HL-60/S4 treated with phorbol 12-myristate 13-acetate at 8.2 ng/mL for 4 days and 3 days (cell line): ENCODE measurements around the gene RASL10A.

ENCODE experiments used
- in situ Hi-C: fragments of 300-500 bp; cut with MboI; formaldehyde crosslinking; loops from 2 replicates; pipeline ENCODE4 v1.15.0; 2022; ENCODE audit warnings: low sequenced_read_pairs

RASL10A gene

GRCh38 chr22:29270475-29271271, 44.8 kb downstream of the RASL10A start:
- in situ Hi-C loops, result no loop called here

- in situ Hi-C loops, result no loop called here
Measured at GRCh38 chr22:29269731-29270474, 45.6 kb downstream of the RASL10A start.

DNA sequence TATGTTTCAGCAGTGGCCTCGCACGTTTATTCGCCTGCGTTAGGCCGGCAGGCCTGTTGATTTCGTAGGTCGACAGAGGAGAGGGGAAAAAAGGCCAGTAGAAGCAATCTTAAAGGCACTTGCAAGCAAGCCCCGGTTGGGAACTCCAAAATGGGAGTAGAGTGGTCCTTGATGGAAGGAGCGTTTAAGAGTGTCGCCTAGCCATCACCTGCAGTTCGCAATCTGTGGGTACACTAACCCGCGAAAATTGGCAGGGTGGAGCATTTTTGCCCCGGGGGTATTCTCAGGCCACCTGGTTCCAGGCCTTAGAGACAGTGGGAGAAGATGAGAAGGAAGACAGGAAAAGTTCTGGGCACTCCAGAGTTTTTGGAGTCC, 46.3 kb downstream of the RASL10A start:
- in situ Hi-C loops, result no loop called here

DNA sequence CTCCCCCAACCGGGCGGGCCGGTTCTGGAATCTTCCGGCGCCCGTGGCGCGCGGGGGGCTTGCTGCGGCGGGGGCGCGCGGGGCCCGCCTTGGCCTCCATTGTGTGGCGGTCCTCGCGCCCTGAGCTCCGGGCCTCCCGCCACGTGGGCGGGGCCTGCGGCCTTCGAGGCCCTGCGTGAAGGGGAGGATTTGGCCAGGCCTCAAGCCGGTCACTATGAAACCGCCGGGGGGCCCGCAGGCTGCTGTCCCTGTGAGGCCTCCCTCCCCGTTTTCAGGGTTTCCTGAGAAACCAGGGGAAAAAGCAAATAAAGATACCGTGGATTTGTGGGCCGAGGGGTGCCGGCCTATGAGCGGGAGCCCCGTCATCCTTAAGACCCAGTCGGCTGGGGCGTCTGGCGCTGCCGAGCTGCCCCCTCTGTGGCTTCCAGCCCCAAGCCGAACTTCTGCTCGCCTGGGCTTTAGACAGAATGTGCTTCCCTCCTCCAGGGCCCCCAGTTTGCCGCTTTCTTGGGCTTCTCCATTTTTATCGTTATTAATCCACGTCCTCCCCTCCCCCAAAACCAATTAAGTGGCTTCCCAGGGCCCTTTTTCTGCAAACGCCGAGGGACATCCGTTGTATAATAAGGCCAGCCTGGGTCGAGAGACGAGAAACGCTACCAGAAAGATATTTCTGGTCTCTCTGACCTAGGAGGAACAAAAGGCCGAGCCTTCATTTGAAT, 46.8 kb downstream of the RASL10A start:
- in situ Hi-C loops, result no loop called here

DNA sequence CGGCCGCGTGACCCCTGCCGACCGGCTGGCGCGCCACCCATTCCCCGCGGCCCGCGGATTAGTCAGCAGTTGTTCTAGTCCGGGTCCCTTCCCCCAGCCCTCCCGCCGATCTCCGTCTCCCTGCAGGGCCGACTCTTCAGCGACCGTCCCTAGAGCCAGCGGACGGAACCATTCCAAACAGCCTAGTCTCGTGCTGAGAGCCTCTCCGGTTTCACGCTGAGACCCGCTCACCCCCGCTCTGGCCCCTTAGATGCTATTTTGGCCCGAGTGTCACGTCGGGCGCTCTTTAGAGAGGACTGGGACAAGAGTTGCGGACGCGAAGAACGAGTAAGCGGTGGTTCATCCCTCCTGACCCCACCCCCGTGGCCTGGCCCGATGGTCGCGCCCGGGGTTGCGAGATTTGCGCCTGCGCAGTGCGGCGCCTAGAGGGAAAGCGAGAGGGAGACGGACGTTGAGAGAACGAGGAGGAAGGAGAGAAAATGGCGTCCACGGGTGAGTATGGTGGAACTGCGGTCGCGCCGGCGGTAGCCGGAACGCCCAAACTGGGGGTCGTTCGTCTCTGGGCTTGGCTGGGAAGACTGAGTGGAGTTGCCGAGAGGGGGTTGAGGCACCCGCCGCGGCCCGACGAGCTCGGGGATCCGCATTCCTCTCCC, 47.5 kb downstream of the RASL10A start, which contains the start of the genes EWSR1 and RHBDD3:
TSS of gene EWSR1 (plus strand) at position 411 of the 653 bp plus-strand sequence. CDS start at position 480, 69 bp downstream.
TSS of gene RHBDD3 (minus strand) at position 124 of the 653 bp plus-strand sequence. CDS start 2,355 bp downstream, outside the sequence.
- in situ Hi-C loops, result no loop called here

DNA sequence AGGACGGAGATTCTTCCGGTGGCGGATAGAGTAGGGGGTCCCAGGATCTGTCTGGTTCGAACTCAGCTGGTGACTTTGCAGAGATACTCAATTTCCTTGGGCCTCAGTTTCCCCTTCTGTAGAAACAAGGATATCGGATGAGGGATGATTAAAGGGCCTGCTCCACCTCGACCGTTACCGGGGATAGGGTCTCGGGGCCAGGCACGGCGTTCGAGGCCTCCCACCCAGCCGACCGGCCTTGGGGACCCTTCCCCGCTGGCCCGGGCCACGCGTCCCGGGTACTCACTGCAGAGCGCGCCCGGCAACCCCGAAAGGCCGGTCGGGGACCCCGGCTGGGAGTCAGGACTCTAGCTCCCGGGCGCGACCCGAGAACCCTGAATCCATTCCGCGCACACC, 48.0 kb downstream of the RASL10A start:
- in situ Hi-C loops, result no loop called here

- in situ Hi-C loops, result no loop called here
Measured at GRCh38 chr22:29266564-29267461, 48.7 kb downstream of the RASL10A start.

DNA sequence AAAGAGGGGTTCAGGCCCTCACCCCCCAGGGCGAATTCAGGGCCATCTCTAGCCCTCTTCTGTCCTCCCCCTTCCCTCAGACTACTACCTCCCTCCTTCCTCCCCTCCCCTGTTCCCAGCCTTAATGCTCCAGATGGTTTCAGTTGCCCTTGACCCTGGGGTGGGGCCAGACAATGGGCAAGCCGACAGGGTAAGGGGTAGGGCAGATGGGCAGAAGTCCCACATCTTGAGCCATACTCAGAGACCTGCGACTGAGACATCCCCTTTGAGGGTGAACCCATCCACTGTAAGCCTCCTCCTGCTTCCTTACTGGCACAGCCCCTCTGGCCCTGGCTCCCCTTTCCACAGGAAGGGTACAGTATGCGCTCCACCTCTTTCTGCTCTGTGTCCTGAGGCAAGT, 49.6 kb downstream of the RASL10A start:
- in situ Hi-C loops, result no loop called here

GRCh38 chr22:29265305-29265704, 50.2 kb downstream of the RASL10A start:
- in situ Hi-C loops, result no loop called here

- in situ Hi-C loops, result no loop called here
Measured at GRCh38 chr22:29263791-29264276, 51.7 kb downstream of the RASL10A start.
